ENCODE data around the gene E2F8. TPM values are rescaled to one million over a fixed set of nuclear protein-coding genes. Genes with fewer than 3 reads are reported as not detected.

The E2F8 gene
- total RNA-seq, 1 experiment from 2014 or later: 19.5 TPM

DNA sequence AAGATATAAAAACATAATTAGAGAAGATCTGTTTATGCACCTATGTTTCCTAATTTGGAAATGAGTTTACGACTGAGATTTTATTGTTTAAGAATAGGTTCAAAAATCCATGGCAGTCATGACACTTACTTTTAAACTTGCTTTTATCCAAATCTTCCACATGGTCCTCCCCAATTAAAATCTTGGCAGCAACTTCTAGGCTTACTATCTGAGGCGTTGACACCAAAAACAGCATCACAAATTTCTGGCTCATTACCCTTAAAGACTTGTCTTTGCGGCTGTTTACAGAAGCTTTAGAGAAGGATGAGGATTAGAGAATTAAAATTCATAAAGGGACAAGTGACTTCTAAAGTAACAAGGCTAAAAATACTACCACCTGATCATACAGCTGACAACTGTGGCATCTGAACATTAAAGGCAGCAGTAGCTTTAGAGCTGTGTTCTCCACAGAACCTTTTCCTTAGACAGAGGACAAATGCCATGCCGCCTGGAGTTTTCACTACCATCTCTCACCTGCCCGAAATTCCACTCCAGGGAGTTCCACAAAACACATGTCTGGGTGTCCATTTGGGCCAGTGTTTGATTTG lies 6.4 kb downstream of the E2F8 start:
- TF ChIP-seq, protein P1, sequence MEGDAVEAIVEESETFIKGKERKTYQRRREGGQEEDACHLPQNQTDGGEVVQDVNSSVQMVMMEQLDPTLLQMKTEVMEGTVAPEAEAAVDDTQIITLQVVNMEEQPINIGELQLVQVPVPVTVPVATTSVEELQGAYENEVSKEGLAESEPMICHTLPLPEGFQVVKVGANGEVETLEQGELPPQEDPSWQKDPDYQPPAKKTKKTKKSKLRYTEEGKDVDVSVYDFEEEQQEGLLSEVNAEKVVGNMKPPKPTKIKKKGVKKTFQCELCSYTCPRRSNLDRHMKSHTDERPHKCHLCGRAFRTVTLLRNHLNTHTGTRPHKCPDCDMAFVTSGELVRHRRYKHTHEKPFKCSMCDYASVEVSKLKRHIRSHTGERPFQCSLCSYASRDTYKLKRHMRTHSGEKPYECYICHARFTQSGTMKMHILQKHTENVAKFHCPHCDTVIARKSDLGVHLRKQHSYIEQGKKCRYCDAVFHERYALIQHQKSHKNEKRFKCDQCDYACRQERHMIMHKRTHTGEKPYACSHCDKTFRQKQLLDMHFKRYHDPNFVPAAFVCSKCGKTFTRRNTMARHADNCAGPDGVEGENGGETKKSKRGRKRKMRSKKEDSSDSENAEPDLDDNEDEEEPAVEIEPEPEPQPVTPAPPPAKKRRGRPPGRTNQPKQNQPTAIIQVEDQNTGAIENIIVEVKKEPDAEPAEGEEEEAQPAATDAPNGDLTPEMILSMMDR (conservative IDR thresholded peaks at IDR 0.05; ENCODE audit: low read depth, low read length): no peak
- TF ChIP-seq EZH2 (IDR thresholded peaks at IDR 0.05; ENCODE audit: borderline replicate concordance, low read depth, low read length, poor library complexity, severe bottlenecking): no peak
- Histone ChIP-seq H3K27ac (ENCODE audit: low read depth, low read length, poor library complexity, severe bottlenecking) (no peak overlapping the region), H3K4me1 (ENCODE audit: insufficient read depth, low read length, poor library complexity, severe bottlenecking) (peaks cover 10% of the 10 kb centered on the region), H3K9me3 (ENCODE audit: low read depth, low read length, poor library complexity, severe bottlenecking) (no peaks in the 10 kb centered on the region), H3K4me3 (ENCODE audit: low read depth, low read length, poor library complexity, severe bottlenecking) (no peak overlapping the region), H3K36me3 (ENCODE audit: insufficient read depth, low read length, poor library complexity, severe bottlenecking) (peaks cover 36% of the 10 kb centered on the region), H3K27me3 (replicated peaks; ENCODE audit: insufficient read depth, low read depth, low read length, poor library complexity) (no peaks in the 10 kb centered on the region)
- no TSS peak for BruUV-seq (replicated peaks)
- no peak for DNase-seq (ENCODE audit: low spot score)
- POLR2A ChIA-PET (ENCODE audit: low non-redundant PET): no interaction called here
- intact Hi-C loops (cut with micrococcal nuclease; ENCODE audit: unreplicated experiment): no loop called here
- CTCF ChIA-PET: no interaction called here

GRCh38 chr11:19232910-19233503 lies 7.7 kb downstream of the E2F8 start:
- BruUV-seq (replicated peaks): no TSS peak

DNA sequence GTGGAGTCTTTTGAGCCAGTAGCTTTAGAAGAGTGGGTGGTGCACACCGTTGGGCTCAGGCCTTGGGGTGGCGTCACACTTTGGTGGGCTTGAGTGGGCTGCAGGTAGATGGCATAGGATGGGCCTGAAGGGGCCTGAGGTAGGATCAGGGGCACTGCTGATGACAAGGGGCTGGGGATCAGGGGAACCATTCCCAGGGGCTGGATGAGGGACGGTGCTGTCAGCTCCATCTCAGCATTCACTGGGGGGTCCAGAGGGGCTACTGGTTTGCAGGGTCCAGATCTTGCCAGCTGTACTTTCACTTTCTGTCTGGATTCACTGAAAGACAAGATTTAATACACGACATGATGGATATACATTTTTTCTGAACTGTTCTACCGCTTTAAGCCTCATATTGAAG lies 11.1 kb downstream of the E2F8 start:
- intact Hi-C loops (cut with micrococcal nuclease; ENCODE audit: unreplicated experiment): no loop called here
- BruUV-seq (replicated peaks): no TSS peak
- POLR2A ChIA-PET (ENCODE audit: low non-redundant PET): no interaction called here
- H3K27ac ChIP-seq (ENCODE audit: low read depth, low read length, poor library complexity, severe bottlenecking): no peak overlapping the region
- no peak overlapping the region for H3K4me3 ChIP-seq (ENCODE audit: low read depth, low read length, poor library complexity, severe bottlenecking)
- H3K36me3 ChIP-seq (ENCODE audit: insufficient read depth, low read length, poor library complexity, severe bottlenecking): peaks cover 4% of the 10 kb centered on the region
- no peaks in the 10 kb centered on the region for H3K27me3 ChIP-seq (replicated peaks; ENCODE audit: insufficient read depth, low read depth, low read length, poor library complexity)
- CTCF ChIA-PET: no interaction called here
- H3K9me3 ChIP-seq (ENCODE audit: low read depth, low read length, poor library complexity, severe bottlenecking): no peaks in the 10 kb centered on the region
- TF ChIP-seq, protein P1 (conservative IDR thresholded peaks at IDR 0.05; ENCODE audit: low read depth, low read length): no peak
- TF ChIP-seq EZH2 (IDR thresholded peaks at IDR 0.05; ENCODE audit: borderline replicate concordance, low read depth, low read length, poor library complexity, severe bottlenecking): no peak
- no peak for DNase-seq (ENCODE audit: low spot score)
- no peaks in the 10 kb centered on the region for H3K4me1 ChIP-seq (ENCODE audit: insufficient read depth, low read length, poor library complexity, severe bottlenecking)

More at GRCh38 chr11:19232910-19233503, 7.7 kb downstream of the E2F8 start:
- no peak for DNase-seq (ENCODE audit: low spot score)
- POLR2A ChIA-PET (ENCODE audit: low non-redundant PET): no interaction called here
- intact Hi-C loops (cut with micrococcal nuclease; ENCODE audit: unreplicated experiment): no loop called here
- TF ChIP-seq, protein P1 (conservative IDR thresholded peaks at IDR 0.05; ENCODE audit: low read depth, low read length): no peak
- no peak for TF ChIP-seq EZH2 (IDR thresholded peaks at IDR 0.05; ENCODE audit: borderline replicate concordance, low read depth, low read length, poor library complexity, severe bottlenecking)
- H3K27me3 ChIP-seq (replicated peaks; ENCODE audit: insufficient read depth, low read depth, low read length, poor library complexity): no peaks in the 10 kb centered on the region
- H3K4me3 ChIP-seq (ENCODE audit: low read depth, low read length, poor library complexity, severe bottlenecking): no peak overlapping the region
- H3K9me3 ChIP-seq (ENCODE audit: low read depth, low read length, poor library complexity, severe bottlenecking): no peaks in the 10 kb centered on the region
- CTCF ChIA-PET: no interaction called here
- no peaks in the 10 kb centered on the region for H3K4me1 ChIP-seq (ENCODE audit: insufficient read depth, low read length, poor library complexity, severe bottlenecking)
- peaks cover 23% of the 10 kb centered on the region for H3K36me3 ChIP-seq (ENCODE audit: insufficient read depth, low read length, poor library complexity, severe bottlenecking)
- H3K27ac ChIP-seq (ENCODE audit: low read depth, low read length, poor library complexity, severe bottlenecking): no peak overlapping the region

All from A673 (cell line).